Measurements from ENCODE around the gene PYHIN1.
"Not testable (repeated sequence)": the region's sequence is repeated elsewhere in the genome, so short reads cannot be mapped to it uniquely, and the experiment has no call there.

PYHIN1 gene

DNA sequence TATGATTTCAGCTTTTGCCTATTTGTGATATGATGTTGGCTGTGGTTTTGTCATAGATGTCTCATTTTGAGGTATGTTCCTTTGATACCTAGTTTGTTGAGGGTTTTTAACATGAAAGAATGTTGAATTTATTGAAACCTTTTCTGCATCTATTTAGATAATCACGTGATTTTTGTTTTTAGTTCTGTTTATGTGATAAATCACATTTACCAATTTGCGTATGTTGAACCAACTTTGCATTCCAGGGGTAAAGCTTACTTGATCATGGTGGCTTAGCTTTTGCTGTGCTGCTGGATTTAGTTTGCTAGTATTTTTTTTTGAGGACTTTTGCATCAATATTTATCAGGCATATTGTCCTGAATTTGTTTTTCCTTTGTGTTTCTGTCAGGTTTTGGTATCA, 51.9 kb downstream of the PYHIN1 start:
- DNase-seq: no peak

DNA sequence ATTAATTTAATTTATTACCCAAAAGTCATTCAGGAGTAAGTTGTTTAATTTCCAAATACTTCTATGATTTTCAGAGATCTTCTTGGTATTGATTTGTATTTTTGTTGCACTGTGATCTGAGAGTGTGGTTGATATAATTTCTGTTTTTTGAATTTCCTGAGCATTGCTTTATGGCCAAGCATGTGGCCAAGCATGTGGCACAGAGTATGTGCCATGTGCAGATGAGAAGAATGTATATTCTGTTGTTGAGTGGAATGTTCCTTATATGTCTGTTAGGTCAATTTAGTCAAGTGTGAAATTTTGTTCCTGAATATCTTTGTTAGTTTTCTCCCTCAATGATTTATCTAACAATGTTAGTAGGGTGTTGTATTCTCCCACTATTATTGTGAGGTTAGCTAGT, 53.0 kb downstream of the PYHIN1 start:
- DNase-seq: no peak

DNA sequence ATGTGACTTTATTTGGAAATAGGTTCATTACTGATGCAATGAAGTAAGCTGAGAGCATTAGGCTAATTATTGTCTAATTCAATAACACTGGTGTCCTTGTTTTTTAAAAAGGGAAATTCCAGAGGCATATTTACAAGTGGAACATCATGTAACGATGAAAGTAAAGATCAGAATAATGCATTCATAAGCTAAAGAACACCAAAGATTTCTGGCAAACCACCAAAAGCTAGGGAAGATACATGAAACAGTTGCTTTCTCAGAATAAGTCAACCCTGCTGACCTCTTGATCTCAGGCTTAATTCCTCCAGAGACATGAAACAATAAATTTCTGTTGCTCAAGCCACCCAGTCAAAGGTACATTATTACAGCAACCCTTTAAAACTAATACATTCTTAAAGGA, 58.1 kb downstream of the PYHIN1 start:
- DNase-seq: no peak

DNA sequence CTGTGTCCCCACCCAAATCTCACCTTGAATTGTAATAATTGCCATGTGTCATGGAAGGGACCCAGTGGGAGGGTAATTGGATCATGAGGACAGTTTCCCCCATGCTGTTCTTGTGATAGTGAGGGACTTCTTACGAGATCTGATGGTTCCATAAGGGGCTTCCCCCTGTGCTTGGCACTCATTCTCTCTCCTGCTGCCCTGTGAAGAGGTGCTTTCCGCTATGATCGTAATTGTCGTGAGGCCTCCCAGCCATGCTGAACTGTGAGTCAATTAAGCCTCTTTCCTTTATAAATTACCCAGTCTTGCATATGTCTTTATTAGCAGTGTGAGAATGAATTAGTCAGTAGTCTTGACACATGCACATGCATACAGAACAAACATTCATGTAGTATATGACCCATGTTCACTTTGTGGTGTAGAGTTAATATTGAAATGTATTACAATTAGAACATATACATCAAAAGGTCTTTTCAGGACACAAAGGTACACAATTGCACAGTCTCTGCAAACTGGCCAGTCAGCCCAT, 61.5 kb downstream of the PYHIN1 start:
- no peak for DNase-seq

DNA sequence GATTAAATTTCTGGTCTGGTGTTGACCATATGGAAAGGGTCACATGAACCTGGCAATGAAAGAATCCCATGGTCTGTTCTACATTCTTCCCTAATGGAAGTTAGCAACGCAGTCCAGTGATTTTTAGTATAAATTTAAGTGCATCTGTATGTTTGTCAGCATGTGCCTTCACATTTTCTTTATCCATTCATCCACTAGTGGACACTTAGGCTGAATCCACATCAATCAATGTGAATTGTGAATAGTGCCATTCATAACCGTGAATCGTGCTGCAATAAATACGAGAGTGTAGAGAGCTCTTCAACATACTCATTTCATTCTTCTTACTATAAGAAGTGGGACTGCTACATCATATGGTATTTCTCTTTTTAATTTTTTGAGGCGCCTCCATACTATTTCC, 65.6 kb downstream of the PYHIN1 start:
- no peak for DNase-seq

DNA sequence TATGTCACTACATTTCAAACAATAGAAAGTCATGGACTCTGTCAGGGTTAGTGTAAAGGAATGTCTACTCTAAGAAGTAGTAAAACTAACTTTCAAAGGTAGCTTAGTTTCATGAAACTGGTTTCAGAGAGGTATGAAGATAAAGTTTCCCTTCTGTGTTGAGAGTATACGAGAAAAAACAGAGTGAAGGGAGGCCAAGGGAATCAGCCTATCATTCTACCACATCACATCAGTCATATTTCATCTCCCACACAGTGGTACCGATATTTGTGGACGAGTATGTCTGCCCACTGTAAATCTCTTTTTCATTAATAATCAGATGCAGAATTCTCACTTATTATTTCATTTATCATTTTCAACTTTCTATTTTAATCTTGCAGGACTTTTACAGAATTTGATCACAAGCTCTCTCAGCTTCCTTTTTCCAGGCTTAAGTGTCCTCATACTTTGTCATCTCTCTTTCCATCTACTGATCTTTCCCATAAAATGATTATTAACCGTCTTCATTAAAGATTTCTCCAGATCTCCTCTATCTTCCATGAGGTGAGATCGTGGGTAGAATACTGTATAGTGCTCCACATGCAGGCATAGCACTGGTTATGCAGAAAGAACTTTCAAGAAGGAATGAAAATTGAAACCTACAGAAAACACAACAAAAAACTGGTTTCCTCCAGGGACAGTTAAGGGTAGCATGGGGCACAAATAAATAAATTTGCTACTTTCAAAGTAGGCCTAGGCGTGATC, 66.9 kb downstream of the PYHIN1 start:
- DNase-seq: no peak

DNA sequence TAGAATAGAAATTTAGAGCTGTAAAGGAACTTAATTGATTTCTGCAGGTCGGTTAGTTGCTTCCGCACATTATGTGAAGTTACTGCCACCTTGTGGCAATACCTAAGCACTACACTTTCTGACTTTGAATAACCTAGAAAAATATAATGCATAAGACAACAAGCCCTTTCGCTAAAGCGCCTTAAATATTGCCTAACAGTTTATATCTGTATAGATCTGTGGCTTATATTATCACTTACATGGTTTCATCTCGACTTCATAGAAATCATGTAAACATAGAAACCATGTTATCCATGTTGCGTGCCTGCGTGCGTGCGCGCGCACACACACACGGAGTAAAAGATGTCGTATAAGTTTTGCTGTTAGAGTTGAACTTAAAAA, 67.4 kb downstream of the PYHIN1 start:
- no peak for DNase-seq

DNA sequence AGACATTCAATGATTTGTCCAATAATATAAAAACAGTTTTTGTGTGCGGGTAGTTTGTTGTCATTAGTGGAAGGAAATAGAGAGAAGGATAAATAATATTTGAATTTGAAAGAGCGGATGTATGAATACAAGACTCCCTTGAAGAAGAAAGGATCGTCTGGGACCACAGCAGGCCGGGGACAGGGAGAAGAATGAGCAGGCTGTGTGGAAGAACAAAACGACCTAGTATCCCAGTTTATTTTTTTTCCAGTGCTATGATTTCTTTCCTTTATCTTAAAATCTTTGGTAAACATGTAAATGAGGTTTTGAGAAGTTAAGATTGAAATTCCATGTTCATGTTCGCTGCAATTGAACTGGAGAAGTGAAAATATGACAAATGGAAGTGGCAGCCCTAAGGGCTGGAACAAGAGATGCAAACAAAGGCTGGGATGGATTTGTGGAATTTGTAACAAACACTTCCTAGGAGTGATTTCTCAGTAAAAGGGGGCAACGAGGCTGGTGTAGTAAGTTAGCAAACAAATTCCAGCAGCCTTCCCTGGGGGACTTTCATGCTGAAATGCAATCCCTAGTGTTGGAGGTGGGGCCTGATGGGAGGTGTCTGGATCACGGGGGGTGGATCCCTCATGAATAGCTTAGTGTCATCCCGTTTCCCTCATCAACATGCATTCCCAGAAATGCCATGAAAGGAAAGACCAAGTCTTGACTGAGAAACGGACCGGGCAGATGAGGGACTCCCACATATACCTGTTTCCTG, 68.1 kb downstream of the PYHIN1 start:
- no peak for DNase-seq

DNA sequence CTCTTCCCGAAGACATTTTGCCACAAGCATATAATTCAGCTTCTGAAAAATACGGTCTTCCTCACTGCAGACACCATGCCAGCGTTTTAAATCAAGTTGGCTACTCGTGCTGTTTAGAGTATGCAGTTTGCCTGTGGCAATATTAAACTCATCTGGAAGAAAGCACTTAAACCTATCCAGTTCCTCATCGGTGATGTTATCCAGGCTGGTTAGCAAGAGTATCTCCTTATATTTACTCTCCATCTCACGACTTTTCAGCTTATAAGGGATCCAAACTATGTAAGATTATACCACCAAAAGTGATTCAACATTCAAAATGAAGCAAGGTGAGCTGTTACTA, 68.7 kb downstream of the PYHIN1 start:
- DNase-seq: no peak

DNA sequence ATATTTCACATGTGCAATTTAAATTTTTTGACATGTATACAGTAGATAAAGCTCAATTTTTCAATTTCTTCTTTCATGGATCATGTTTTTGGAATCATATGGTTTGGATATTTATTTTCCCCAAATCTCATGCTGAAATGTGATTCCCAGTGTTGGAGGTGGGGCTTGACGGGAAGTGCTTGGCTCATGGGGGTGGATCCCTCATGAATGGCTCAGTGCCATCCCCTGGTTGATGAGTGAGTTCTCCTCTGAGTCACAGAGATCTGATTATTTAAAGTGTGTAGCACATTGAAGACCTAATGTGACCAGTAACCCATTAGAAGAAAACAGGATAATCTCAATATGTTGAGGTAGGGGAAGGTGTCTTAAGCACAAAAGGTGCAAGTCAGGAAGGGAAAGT, 69.3 kb downstream of the PYHIN1 start:
- no peak for DNase-seq

DNA sequence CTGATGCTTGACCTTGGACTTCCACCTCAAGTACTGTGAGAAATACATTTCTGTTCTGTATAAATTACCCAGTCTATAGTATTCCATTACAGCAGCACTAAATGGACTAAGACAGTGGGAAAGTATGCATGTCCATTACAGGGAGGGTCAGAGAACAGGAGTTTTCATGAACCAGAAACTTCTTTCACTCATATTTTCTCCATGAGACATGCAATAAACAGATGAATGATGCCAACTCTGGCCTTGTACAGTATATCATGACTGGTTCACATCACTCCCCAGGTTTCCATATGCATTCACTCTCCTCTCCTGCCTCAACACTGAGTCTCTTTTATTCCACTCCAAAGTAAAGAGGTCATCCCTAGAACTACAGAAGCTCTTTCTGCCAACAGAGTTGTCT, 73.8 kb downstream of the PYHIN1 start:
- no peak for DNase-seq

DNA sequence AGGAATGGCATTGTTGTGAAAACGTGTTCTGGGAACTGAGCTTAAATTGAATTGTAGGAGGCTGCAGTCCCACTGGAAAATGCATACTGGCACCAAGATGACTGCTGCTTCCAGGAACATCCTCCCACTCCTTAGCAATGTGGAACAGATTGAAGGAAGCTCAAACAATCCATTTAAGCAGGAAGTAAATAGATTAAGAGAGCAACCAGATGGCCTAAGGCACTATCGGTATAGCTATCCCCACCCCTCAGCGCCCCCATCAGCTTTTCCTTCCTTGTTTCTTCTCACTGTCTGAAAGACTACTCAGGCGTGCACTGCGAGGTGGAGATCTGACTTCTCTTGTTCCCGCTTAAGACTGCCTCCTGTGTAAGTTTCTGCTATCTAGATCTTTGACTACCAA, 74.3 kb downstream of the PYHIN1 start:
- DNase-seq: no peak

DNA sequence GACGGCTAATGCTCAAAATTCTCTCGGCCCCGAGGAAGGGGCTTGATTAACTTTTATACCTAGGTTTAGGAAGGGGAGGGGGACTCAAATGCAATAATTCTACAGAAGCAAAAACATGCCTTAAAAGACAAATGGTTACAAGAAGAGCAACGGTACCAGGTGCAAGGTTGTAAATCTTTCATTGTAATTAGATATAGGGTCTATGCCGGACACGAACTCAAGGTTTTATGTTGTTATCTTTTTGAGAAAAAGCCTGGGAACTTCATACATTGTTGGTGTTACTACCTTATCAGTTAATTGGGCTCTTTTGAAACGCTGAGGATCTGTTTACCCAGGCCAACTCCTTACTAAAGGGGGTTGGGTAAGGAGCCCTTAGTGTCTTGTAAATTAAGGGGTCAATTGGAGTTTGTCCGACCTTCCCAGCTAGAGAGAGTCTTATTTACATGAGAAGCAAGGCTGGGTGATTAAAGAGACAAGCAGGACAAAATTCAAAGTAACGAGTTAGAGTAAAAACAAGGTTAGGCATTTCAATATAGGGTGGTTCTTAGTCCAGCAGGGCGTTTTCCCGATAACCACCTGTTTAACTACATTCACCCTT, 75.0 kb downstream of the PYHIN1 start:
- DNase-seq: not testable (repeated sequence)

DNA sequence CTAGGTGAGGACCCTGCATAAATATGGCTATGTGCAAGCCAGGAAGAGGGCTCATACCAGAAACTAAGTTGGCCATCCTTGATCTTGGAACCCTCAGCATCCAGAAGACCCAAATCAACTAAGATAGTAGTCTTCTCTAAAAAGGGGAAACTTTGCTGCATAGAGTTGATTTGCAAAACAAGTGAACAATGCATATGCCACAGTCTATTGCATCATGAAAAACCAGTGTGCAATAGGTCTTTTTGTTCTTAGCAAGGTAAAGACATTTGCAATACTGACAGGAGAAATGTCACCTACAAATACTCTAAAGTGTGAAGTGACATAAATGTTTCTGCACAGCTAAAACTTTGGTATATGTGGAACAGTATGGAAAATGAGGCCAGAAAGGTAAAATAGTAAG, 76.4 kb downstream of the PYHIN1 start:
- no peak for DNase-seq

DNA sequence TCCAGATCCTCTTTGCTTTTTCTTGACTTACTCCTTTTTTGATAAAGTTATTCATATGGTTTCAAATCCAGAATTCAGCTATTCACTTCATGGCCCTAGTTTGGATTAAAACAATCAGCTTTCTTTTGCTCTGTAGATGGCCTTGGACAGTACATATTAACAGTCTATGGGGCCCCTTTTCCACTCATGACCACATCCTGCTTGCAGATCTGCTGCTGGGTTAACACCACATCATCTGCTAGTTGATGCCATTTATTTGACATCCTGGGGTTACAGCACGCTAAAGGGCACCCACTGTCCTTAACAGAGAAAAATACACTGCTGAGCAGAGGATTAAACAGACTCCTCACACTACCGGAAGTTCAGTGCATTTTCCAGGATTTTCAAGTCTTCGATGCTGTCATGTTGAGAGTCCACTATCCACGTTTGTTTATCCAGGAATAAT, 77.4 kb downstream of the PYHIN1 start:
- DNase-seq: no peak

DNA sequence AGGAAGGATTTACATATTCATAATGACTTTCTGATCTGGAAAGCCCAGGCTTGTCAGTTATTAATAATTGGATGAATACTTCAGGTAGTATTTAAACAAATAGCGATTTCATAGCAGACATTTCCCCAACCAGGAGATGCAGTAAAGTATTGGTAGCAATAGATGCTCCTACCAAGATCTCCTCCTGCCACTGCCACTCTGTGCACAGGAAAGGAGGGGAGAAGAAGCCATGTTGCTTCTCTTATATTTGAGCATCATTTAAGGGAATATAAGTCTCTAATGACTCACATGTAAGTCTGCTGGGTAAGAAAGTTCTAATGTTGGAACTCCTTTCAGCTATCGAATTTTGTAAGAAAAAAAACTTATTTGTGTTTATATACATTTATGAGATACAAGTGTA, 77.9 kb downstream of the PYHIN1 start:
- DNase-seq: no peak

DNA sequence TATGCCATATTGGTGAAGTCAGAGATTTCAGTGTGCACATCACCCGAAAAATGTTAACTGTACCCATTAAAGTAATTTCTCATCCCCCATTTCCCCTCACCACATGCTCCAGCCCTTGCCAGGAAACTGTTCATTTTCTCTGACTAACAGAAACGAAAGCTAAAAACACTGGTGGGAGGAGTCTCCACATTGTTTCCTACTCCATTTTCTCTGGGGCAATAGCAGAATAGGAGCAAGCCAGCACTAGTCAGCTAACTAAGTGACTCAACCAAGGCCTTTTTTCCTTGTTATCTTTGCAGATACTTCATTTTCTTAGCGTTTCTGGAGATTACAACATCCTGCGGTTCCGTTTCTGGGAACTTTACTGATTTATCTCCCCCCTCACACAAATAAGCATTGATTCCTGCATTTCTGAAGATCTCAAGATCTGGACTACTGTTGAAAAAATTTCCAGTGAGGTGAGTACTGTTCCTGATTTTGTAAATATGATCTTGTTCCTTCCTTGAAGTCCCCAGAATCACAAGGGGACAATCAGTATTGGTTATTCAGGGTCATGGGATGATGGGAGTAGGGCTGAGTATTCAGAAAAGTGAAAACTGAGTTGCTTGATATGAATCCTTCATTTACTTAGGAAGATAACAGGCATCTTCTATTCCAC, 78.5 kb downstream of the PYHIN1 start, which contains the start of gene IFI16:
Gene IFI16 (plus strand): TSS at position 204 of the 658 bp plus-strand sequence. CDS start 4,774 bp downstream, outside the sequence.
- no peak for DNase-seq

DNA sequence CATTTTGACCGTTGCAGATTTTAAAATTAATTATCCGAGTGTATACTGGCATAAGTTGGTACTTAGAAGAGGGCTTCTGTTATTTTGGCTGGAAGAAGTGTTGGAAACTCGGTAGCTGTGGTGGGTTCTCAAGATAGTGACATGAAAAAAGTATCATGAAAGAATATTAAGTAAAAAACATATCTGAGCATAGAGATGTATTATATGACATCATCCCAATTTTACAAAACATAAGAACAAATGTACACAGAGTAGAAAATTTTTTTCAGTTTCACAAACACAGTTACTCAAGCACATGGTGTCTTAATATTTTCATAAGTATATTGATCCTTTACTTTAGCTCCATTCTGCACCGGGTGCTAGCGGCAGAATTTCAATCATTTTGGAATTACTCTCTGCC, 79.0 kb downstream of the PYHIN1 start:
- DNase-seq: no peak

DNA sequence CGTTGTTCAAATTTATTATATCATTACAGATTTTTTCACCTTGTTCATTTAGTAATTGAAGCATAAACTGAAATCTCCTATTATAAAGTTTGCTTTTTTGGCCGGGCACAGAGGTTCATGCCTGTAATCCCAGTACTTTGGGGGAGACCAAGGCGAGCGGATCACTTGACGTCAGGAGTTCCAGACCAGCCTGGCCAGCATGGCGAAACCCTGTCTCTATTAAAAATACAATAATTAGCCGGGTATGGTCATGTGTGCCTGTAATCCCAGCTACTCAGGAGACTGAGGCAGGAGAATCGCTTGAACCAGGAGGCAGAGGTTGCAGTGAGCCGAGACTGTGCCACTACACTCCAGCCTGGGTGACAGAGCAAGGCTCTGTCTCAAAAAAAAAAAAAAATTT, 79.6 kb downstream of the PYHIN1 start:
- not testable (repeated sequence) for DNase-seq

DNA sequence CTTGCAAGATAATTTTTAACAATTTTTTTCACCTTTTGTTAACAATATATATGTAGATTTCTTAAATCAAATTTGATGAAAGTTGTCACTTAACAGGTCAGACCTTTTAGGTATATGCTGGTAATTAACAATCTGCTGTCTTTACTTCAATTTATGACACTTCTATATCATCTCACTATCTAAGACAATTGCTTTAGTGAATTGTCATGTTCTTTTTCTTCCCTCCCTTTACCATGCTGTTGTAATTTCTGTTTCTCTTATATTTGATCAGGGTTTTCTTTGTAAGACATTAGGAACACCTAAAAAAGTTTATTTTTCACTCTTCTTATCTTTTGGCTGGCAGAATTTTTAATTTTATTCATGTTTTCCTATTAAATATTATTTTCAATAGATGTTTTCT, 80.4 kb downstream of the PYHIN1 start:
- no peak for DNase-seq

DNA sequence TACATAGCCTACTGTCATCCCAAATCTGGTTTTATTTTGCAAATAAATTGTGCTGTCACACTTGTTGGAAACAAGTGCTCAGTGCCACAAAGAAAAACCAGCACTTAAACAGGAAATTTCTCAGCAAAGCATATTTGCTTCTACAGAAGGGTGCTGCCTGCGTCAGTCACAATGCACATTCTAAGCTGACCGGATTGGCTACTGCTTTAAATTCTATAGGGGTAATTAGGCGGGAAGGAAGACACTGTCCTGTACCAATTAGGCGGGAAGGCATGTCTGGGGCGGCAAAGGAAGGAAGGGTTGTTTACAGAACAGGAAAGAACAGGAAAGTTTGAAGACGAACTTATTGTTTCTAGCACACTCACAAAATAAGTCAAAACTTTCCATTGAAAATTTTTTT, 81.1 kb downstream of the PYHIN1 start:
- DNase-seq: no peak

DNA sequence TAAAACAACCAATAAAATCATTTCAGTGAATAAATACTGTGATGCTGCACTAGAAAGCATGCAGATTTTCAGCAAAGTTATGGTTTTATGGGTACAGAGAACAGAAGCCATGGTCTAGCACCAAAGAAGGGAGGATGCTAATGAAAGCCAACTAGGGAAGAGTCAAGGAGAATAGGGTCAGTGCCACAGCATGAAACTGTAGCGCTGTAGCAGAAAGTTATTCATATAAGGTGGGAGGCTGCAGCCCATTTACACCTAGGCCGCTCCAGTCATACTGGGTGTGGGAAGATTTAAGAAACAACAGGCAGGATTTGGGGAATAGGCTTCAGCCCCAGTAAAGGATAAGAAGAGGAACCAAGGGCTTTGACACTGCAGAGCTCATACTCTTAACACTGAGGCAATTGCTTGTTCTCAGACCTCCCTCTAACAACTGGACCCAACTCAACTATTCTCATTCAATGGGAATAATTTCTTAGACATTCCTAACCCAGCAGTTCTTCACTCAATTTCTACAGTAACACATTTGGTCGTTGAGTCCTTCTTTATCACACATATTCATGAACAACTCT, 82.7 kb downstream of the PYHIN1 start:
- no peak for DNase-seq

DNA sequence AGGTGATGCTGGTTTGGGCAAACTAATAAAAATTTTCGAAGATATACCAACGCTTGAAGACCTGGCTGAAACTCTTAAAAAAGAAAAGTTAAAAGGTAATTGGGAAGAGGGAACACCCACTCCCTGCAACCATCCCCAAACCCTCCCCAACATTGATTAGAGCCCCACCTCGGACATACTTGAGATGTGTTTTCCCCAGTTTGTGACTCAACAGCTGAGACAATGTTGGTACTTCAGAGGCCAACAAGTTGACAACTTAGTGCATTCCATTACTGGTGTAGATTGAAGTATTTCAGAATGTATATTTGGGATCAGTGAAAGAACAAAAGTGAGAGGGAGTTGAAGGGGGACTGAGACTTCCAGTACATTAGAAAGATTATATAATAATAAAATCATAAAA, 83.5 kb downstream of the PYHIN1 start:
- DNase-seq: no peak

Data from cerebellar nuclear complex (tissue), 1 donor.